Measurements from ENCODE around the gene MDH2. TPM values are rescaled to one million over a fixed set of nuclear protein-coding genes. Genes with fewer than 3 reads are reported as not detected.
"Not testable (repeated sequence)": the region's sequence is repeated elsewhere in the genome, so short reads cannot be mapped to it uniquely, and the experiment has no call there.

The MDH2 gene
- total RNA-seq, 1 experiment from 2014 or later, result 154 TPM

DNA sequence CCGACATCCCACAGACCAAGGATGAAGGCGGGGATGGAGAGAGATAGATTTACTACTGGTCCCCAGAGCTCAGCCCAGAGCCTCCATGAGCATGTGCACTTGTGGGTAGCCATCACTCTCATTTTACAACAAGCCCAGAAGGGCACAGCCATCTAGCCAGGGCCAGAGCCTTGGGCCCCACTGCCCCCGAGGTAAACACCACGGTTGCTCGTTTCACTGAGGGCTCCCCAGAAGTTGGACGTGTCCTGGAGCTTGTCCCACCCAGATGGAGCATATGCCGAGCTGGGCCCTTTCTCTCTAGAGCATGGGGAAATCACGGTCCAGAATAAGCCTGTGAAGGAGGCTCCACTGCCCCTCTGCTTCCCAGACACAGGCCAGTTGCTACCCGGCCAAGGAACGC is 44.6 kb upstream of the MDH2 start:
- BruUV-seq (replicated peaks), result no TSS peak
- H3K27ac Mint-ChIP-seq (ENCODE audit: unreplicated experiment), result no peak overlapping the region
- H3K4me3 Mint-ChIP-seq (ENCODE audit: low read depth, unreplicated experiment), result no peak overlapping the region
- H3K4me1 Mint-ChIP-seq (ENCODE audit: low read depth, unreplicated experiment), result no peaks in the 10 kb centered on the region
- TF ChIP-seq, protein P1, sequence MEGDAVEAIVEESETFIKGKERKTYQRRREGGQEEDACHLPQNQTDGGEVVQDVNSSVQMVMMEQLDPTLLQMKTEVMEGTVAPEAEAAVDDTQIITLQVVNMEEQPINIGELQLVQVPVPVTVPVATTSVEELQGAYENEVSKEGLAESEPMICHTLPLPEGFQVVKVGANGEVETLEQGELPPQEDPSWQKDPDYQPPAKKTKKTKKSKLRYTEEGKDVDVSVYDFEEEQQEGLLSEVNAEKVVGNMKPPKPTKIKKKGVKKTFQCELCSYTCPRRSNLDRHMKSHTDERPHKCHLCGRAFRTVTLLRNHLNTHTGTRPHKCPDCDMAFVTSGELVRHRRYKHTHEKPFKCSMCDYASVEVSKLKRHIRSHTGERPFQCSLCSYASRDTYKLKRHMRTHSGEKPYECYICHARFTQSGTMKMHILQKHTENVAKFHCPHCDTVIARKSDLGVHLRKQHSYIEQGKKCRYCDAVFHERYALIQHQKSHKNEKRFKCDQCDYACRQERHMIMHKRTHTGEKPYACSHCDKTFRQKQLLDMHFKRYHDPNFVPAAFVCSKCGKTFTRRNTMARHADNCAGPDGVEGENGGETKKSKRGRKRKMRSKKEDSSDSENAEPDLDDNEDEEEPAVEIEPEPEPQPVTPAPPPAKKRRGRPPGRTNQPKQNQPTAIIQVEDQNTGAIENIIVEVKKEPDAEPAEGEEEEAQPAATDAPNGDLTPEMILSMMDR (IDR thresholded peaks at IDR 0.05; ENCODE audit: unreplicated experiment), result no peak
- H3K27me3 Mint-ChIP-seq (ENCODE audit: unreplicated experiment), result no peaks in the 10 kb centered on the region
- DNase-seq, result no peak
- no peaks in the 10 kb centered on the region for H3K9me3 Mint-ChIP-seq (ENCODE audit: low read depth, unreplicated experiment)
- CTCF ChIA-PET, result no interaction called here
- intact Hi-C loops (cut with micrococcal nuclease; ENCODE audit: unreplicated experiment), result no loop called here
- peaks cover 16% of the 10 kb centered on the region for H3K36me3 Mint-ChIP-seq (ENCODE audit: insufficient read depth, unreplicated experiment)

DNA sequence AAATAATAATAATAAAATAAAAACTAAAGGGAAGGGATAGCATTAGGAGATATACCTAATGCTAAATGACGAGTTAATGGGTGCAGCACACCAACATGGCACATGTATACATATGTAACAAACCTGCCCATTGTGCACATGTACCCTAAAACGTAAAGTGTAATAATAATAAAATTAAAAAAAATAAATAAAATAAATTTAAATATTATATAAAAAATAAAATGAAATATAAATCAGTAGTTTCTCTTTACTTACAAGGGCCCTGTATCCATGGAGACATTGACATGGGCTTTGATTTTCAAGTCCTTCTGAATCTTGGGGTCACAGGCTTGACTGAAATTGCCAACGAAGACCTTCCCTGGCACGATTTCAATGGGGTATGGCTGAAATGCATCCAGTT is 42.9 kb upstream of the MDH2 start:
- H3K4me3 Mint-ChIP-seq (ENCODE audit: low read depth, unreplicated experiment); intact Hi-C loops (cut with micrococcal nuclease; ENCODE audit: unreplicated experiment); H3K27ac Mint-ChIP-seq (ENCODE audit: unreplicated experiment); DNase-seq; BruUV-seq (replicated peaks); H3K9me3 Mint-ChIP-seq (ENCODE audit: low read depth, unreplicated experiment); CTCF ChIA-PET; H3K27me3 Mint-ChIP-seq (ENCODE audit: unreplicated experiment): not testable (repeated sequence)
- peaks cover 14% of the 10 kb centered on the region for H3K36me3 Mint-ChIP-seq (ENCODE audit: insufficient read depth, unreplicated experiment)
- peaks cover 12% of the 10 kb centered on the region for H3K4me1 Mint-ChIP-seq (ENCODE audit: low read depth, unreplicated experiment)

DNA sequence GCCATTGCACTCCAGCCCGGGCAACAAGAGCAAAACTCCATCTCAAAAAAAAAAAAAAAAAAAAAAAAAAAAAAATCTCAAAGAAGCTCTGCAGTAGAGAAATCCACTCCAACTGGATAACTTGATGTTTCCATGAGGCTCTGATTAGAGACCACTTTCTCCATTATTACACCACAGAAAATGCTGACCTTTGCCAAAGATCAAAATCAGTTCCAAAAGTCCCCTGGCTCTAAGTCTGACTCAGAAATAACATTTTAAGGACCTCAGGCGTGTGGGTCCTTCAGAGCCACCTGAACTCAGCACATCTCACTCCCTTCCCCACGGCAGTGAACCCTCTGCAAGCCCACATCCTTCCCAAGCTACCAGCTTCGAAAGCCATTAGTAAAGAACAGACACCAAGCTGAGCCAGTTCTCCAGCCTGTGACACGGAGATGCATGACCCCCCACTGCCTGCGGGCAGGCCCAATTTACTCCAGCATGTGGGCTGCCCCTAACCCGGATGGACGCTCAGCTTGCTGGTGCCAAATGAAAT is 39.7 kb upstream of the MDH2 start:
- H3K27ac Mint-ChIP-seq (ENCODE audit: unreplicated experiment), result no peak overlapping the region
- intact Hi-C loops (cut with micrococcal nuclease; ENCODE audit: unreplicated experiment), result no loop called here
- CTCF ChIA-PET, result no interaction called here
- H3K36me3 Mint-ChIP-seq (ENCODE audit: insufficient read depth, unreplicated experiment), result peaks cover 20% of the 10 kb centered on the region
- DNase-seq, result no peak
- no peak overlapping the region for H3K4me3 Mint-ChIP-seq (ENCODE audit: low read depth, unreplicated experiment)
- H3K27me3 Mint-ChIP-seq (ENCODE audit: unreplicated experiment), result no peaks in the 10 kb centered on the region
- H3K9me3 Mint-ChIP-seq (ENCODE audit: low read depth, unreplicated experiment), result no peaks in the 10 kb centered on the region
- no TSS peak for BruUV-seq (replicated peaks)
- TF ChIP-seq, protein P1 (IDR thresholded peaks at IDR 0.05; ENCODE audit: unreplicated experiment), result no peak
- H3K4me1 Mint-ChIP-seq (ENCODE audit: low read depth, unreplicated experiment), result peaks cover 16% of the 10 kb centered on the region

DNA sequence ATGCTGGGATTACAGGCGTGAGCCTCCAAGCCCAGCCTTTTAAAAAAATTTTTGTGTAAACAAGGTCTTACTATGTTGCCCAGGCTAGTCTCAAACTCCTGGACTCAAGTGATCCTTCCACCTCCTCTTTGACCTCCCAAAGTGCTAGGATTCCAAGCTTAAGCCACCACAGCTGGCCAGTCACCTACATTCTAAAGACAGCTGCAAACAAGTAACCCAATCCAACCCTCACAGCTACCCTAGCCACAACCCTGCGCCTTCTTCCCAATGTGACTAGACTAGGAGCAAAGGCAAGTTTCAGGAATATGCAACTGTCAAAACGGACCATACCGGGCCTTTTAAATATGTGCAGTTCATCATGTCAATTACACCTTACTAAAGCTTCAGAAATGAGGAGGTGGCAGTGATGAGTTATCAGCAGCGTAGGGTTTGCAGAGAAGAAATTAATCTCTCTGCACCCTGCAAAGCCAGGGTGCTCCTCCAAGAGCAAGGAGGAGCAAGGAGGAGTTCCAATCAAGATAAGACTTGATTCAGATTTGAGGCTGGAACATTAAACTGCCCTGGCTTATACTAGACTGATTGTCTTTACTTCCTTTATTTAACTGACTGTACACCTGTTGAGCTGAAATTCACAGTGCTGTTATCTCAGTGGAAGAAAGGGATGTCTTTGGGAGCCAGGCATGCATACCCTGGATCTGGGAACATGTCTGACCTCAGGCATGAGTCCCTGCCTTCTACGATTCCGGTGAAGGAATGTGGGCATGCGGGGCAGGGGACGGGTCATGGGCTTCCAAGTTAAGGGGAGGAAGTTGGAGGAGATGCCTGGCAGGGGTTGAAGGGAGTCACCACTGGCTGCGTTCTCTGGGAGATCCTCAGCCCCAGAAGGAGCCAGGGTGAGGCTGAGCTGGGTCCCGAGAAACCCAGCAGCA is 38.0 kb upstream of the MDH2 start:
- no peak overlapping the region for H3K4me3 Mint-ChIP-seq (ENCODE audit: low read depth, unreplicated experiment)
- H3K4me1 Mint-ChIP-seq (ENCODE audit: low read depth, unreplicated experiment), result peaks cover 16% of the 10 kb centered on the region
- DNase-seq, result no peak
- intact Hi-C loops (cut with micrococcal nuclease; ENCODE audit: unreplicated experiment), result no loop called here
- H3K27me3 Mint-ChIP-seq (ENCODE audit: unreplicated experiment), result no peaks in the 10 kb centered on the region
- TF ChIP-seq, protein P1 (IDR thresholded peaks at IDR 0.05; ENCODE audit: unreplicated experiment), result no peak
- CTCF ChIA-PET, result no interaction called here
- H3K36me3 Mint-ChIP-seq (ENCODE audit: insufficient read depth, unreplicated experiment), result peaks cover 20% of the 10 kb centered on the region
- H3K27ac Mint-ChIP-seq (ENCODE audit: unreplicated experiment), result no peak overlapping the region
- H3K9me3 Mint-ChIP-seq (ENCODE audit: low read depth, unreplicated experiment), result no peaks in the 10 kb centered on the region
- no TSS peak for BruUV-seq (replicated peaks)

DNA sequence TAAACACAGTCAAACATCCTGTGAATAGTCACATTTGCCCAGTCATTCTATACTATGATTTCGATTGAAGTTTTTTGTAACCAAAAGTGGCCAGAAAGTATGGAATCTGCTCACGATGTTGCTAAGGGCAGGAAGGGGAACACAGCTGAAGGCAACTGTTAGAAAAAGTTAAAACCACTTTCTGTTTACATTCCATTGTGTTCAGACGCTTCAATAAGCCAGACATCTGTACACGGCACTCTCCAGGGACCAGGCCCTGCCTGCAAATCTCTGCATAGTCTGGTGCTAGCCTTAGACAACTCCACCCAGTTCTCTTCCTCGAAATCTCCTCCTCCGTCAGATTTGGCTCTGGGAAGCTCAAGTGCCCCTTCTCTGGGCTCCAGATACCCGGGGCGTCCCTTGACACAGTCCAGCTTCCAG is 36.5 kb upstream of the MDH2 start:
- H3K27me3 Mint-ChIP-seq (ENCODE audit: unreplicated experiment), result no peaks in the 10 kb centered on the region
- H3K4me1 Mint-ChIP-seq (ENCODE audit: low read depth, unreplicated experiment), result peaks cover 16% of the 10 kb centered on the region
- no peak overlapping the region for H3K4me3 Mint-ChIP-seq (ENCODE audit: low read depth, unreplicated experiment)
- TF ChIP-seq, protein P1 (IDR thresholded peaks at IDR 0.05; ENCODE audit: unreplicated experiment), result no peak
- BruUV-seq (replicated peaks), result no TSS peak
- no peak for DNase-seq
- H3K27ac Mint-ChIP-seq (ENCODE audit: unreplicated experiment), result no peak overlapping the region
- intact Hi-C loops (cut with micrococcal nuclease; ENCODE audit: unreplicated experiment), result no loop called here
- CTCF ChIA-PET, result interaction anchor here (0.6 kb wide), 1 partner anchor 25 kb away, joined by 3 read pairs; no protein-coding TSS in a partner anchor
- no peaks in the 10 kb centered on the region for H3K9me3 Mint-ChIP-seq (ENCODE audit: low read depth, unreplicated experiment)
- peaks cover 15% of the 10 kb centered on the region for H3K36me3 Mint-ChIP-seq (ENCODE audit: insufficient read depth, unreplicated experiment)
